Superior temporal gyrus (tissue), 1 donor: ENCODE results near the gene CREG2.
"Not testable (repeated sequence)": the region's sequence is repeated elsewhere in the genome, so short reads cannot be mapped to it uniquely, and the experiment has no call there.

Experiments used
- DNase-seq: peaks from one replicate; pipeline ENCODE4 v3.0.0-alpha.2; 2016; ENCODE audit errors: extremely low spot score

The CREG2 gene

GRCh38 chr2:101348883-101349282 lies 38.4 kb downstream of the CREG2 start:
- DNase-seq, result no peak

- DNase-seq, result no peak
These were observed 40.4 kb downstream of the CREG2 start for GRCh38 chr2:101346909-101347308.

GRCh38 chr2:101344137-101344536 lies 43.2 kb downstream of the CREG2 start:
- peak; percentile 83 for DNase-seq

- DNase-seq, result no peak
These were observed 44.7 kb downstream of the CREG2 start for GRCh38 chr2:101342625-101343008.

GRCh38 chr2:101341901-101342624 lies 45.2 kb downstream of the CREG2 start:
- peak; percentile 94 for DNase-seq

GRCh38 chr2:101341421-101341820 lies 45.9 kb downstream of the CREG2 start:
- no peak for DNase-seq

GRCh38 chr2:101340141-101340551 lies 47.2 kb downstream of the CREG2 start:
- DNase-seq, result peak; percentile 55

GRCh38 chr2:101339266-101339880 lies 47.9 kb downstream of the CREG2 start:
- no peak for DNase-seq

- no peak for DNase-seq
These were observed 49.4 kb downstream of the CREG2 start for GRCh38 chr2:101337877-101338276.

- no peak for DNase-seq
These were observed 54.2 kb downstream of the CREG2 start for GRCh38 chr2:101332885-101333766.

- no peak for DNase-seq
These were observed 56.1 kb downstream of the CREG2 start for GRCh38 chr2:101331202-101331601.

GRCh38 chr2:101330253-101330933 lies 56.9 kb downstream of the CREG2 start:
- DNase-seq, result peak; percentile 79

GRCh38 chr2:101329026-101329425 lies 58.3 kb downstream of the CREG2 start:
- no peak for DNase-seq

GRCh38 chr2:101328474-101329007 lies 58.8 kb downstream of the CREG2 start:
- DNase-seq, result no peak

- no peak for DNase-seq
These were observed 59.4 kb downstream of the CREG2 start for GRCh38 chr2:101327863-101328394.

GRCh38 chr2:101325425-101325824 lies 61.9 kb downstream of the CREG2 start:
- DNase-seq, result no peak

GRCh38 chr2:101316568-101316967 lies 70.7 kb downstream of the CREG2 start:
- not testable (repeated sequence) for DNase-seq

- DNase-seq, result no peak
These were observed 75.6 kb downstream of the CREG2 start for GRCh38 chr2:101311696-101312017.

- DNase-seq, result no peak
These were observed 76.2 kb downstream of the CREG2 start for GRCh38 chr2:101310834-101311695.

GRCh38 chr2:101310090-101310833 lies 77.0 kb downstream of the CREG2 start:
- no peak for DNase-seq
